Activated CD4-positive, alpha-beta memory T cell treated with anti-CD3 and anti-CD28 coated beads, Interleukin-2, amount 10 ng/mL, durations not matched to agents 7 days and 5 days (primary cell): ENCODE data around the gene EPX. TPM values are rescaled to one million over a fixed set of nuclear protein-coding genes. Genes with fewer than 3 reads are reported as not detected.

Experiments
- CTCF ChIA-PET: fragments of 350-600 bp; sonication (Branson Sonifier 250); formaldehyde crosslinking; loops from one replicate; lab custom pipeline; 2021; ENCODE audit warnings: antibody characterized with exemption, inconsistent platforms; lab: Charles Lee
- POLR2A ChIA-PET: fragments of 350-600 bp; sonication (Branson Sonifier 250); formaldehyde crosslinking; loops from one replicate; lab custom pipeline; 2021; ENCODE audit warnings: antibody characterized with exemption; lab: Charles Lee
- DNase-seq: peaks from one replicate; pipeline ENCODE4 v3.0.0-alpha.2; 2020
- H3K27ac Mint-ChIP-seq: one replicate; pipeline ENCODE4 v1.8.0; 2021; ENCODE audit warnings: mild to moderate bottlenecking, mixed read lengths
- H3K27me3 Mint-ChIP-seq: one replicate; pipeline ENCODE4 v1.8.0; 2021; ENCODE audit warnings: mixed read lengths
- H3K36me3 Mint-ChIP-seq: one replicate; pipeline ENCODE4 v1.8.0; 2021; ENCODE audit warnings: low read depth, mixed read lengths
- H3K4me1 Mint-ChIP-seq: one replicate; pipeline ENCODE4 v1.8.0; 2021; ENCODE audit warnings: mixed read lengths
- H3K4me3 Mint-ChIP-seq: one replicate; pipeline ENCODE4 v1.8.0; 2021; ENCODE audit warnings: mild to moderate bottlenecking, mixed read lengths
- H3K9me3 Mint-ChIP-seq: one replicate; pipeline ENCODE4 v1.8.0; 2021; ENCODE audit warnings: mixed read lengths
- total RNA-seq, 2 experiments: library from RNA; stranded (reverse); gene quantifications; one replicate each; pipeline ENCODE4 v1.2.3, GENCODE V29; 2021

EPX gene
- total RNA-seq, 2 experiments from 2014 or later: not detected

GRCh38 chr17:58166682-58167081 is 25.8 kb upstream of the EPX start, which contains the start of gene OR4D2:
Gene OR4D2 (plus strand): TSS chr17:58166982. CDS start chr17:58169656, 2,674 bp downstream.
- Mint-ChIP-seq H3K27ac (no peak within 1 kb of the TSS), H3K36me3 (no peaks in the 10 kb centered on the region), H3K27me3 (peaks cover 34% of the 10 kb centered on the region), H3K4me3 (no peak within 1 kb of the TSS), H3K4me1 (peaks cover 19% of the 10 kb centered on the region), H3K9me3 (no peaks in the 10 kb centered on the region)
- POLR2A ChIA-PET: interaction anchor here (0.8 to 1.6 kb wide), 3 partner anchors 10 to 159 kb away, joined by 3 to 4 read pairs (median 3); partner anchors contain the start of gene SRSF1
- CTCF ChIA-PET: interaction anchor here (1.2 to 1.4 kb wide), 2 partner anchors 10 to 13 kb away, joined by 3 to 4 read pairs; no protein-coding TSS in a partner anchor
- DNase-seq: no peak

GRCh38 chr17:58170622-58171021 is 21.9 kb upstream of the EPX start:
- CTCF ChIA-PET: interaction anchor here (0.7 to 4.0 kb wide), 13 partner anchors 14 to 311 kb away, joined by 3 to 83 read pairs (median 4); partner anchors contain the start of gene MKS1
- POLR2A ChIA-PET: interaction anchor here (0.7 to 1.9 kb wide), 5 partner anchors 13 to 461 kb away, joined by 3 to 14 read pairs (median 4); partner anchors contain the start of genes DYNLL2 and SRSF1
- no peaks in the 10 kb centered on the region for H3K9me3 Mint-ChIP-seq
- H3K27ac Mint-ChIP-seq: peak overlapping the region; percentile 62
- peaks cover 29% of the 10 kb centered on the region for H3K4me1 Mint-ChIP-seq
- H3K27me3 Mint-ChIP-seq: peaks cover 27% of the 10 kb centered on the region
- no peaks in the 10 kb centered on the region for H3K36me3 Mint-ChIP-seq
- no peak overlapping the region for H3K4me3 Mint-ChIP-seq
- DNase-seq: no peak

- H3K4me3 Mint-ChIP-seq: no peak overlapping the region
- no peak overlapping the region for H3K27ac Mint-ChIP-seq
These were observed 20.0 kb upstream of the EPX start for GRCh38 chr17:58172369-58173071.

GRCh38 chr17:58174871-58175270 is 17.7 kb upstream of the EPX start:
- Mint-ChIP-seq H3K4me1 (peaks cover 26% of the 10 kb centered on the region), H3K36me3 (no peaks in the 10 kb centered on the region), H3K9me3 (no peaks in the 10 kb centered on the region), H3K27me3 (peaks cover 8% of the 10 kb centered on the region), H3K27ac (no peak overlapping the region), H3K4me3 (no peak overlapping the region)
- no peak for DNase-seq
- POLR2A ChIA-PET: interaction anchor here (1.3 kb wide), 1 partner anchor 53 kb away, joined by 4 read pairs; no protein-coding TSS in a partner anchor
- CTCF ChIA-PET: interaction anchor here (0.6 to 2.6 kb wide), 3 partner anchors 24 to 53 kb away, joined by 3 to 13 read pairs (median 3); no protein-coding TSS in a partner anchor

More at GRCh38 chr17:58172369-58173071, 20.0 kb upstream of the EPX start:
- CTCF ChIA-PET: interaction anchor here (0.6 to 4.0 kb wide), 23 partner anchors 9 to 316 kb away, joined by 3 to 83 read pairs (median 5); partner anchors contain the start of gene DYNLL2
- POLR2A ChIA-PET: interaction anchor here (0.7 to 1.4 kb wide), 3 partner anchors 16 to 460 kb away, joined by 3 read pairs; no protein-coding TSS in a partner anchor
- H3K9me3 Mint-ChIP-seq: no peaks in the 10 kb centered on the region
- no peaks in the 10 kb centered on the region for H3K36me3 Mint-ChIP-seq
- DNase-seq: peak; percentile 69
- peaks cover 14% of the 10 kb centered on the region for H3K27me3 Mint-ChIP-seq
- peaks cover 29% of the 10 kb centered on the region for H3K4me1 Mint-ChIP-seq

GRCh38 chr17:58176200-58176599 is 16.3 kb upstream of the EPX start:
- ChIA-PET CTCF (interaction anchor here (1.4 to 2.6 kb wide), 2 partner anchors 25 to 55 kb away, joined by 3 to 13 read pairs; no protein-coding TSS in a partner anchor), POLR2A (interaction anchor here (1.6 kb wide), 1 partner anchor 9 kb away, joined by 3 read pairs; the partner anchor contains the start of gene OR4D2)
- peaks cover 11% of the 10 kb centered on the region for H3K27me3 Mint-ChIP-seq
- H3K36me3 Mint-ChIP-seq: no peaks in the 10 kb centered on the region
- H3K4me3 Mint-ChIP-seq: no peak overlapping the region
- no peaks in the 10 kb centered on the region for H3K9me3 Mint-ChIP-seq
- no peak overlapping the region for H3K27ac Mint-ChIP-seq
- DNase-seq: no peak
- peaks cover 15% of the 10 kb centered on the region for H3K4me1 Mint-ChIP-seq

- Mint-ChIP-seq H3K27ac (no peak overlapping the region), H3K36me3 (no peaks in the 10 kb centered on the region), H3K4me3 (no peak overlapping the region), H3K27me3 (peaks cover 6% of the 10 kb centered on the region), H3K9me3 (no peaks in the 10 kb centered on the region), H3K4me1 (peaks cover 3% of the 10 kb centered on the region)
- ChIA-PET POLR2A (no interaction called here), CTCF (interaction anchor here (1.9 to 2.2 kb wide), 2 partner anchors 9 to 19 kb away, joined by 6 to 8 read pairs; no protein-coding TSS in a partner anchor)
- DNase-seq: no peak
These were observed 10.7 kb upstream of the EPX start for GRCh38 chr17:58181796-58182195.

GRCh38 chr17:58183514-58183913 is 9.0 kb upstream of the EPX start:
- H3K36me3 Mint-ChIP-seq: no peaks in the 10 kb centered on the region
- peaks cover 13% of the 10 kb centered on the region for H3K27me3 Mint-ChIP-seq
- POLR2A ChIA-PET: no interaction called here
- peaks cover 3% of the 10 kb centered on the region for H3K4me1 Mint-ChIP-seq
- no peaks in the 10 kb centered on the region for H3K9me3 Mint-ChIP-seq
- CTCF ChIA-PET: no interaction called here
- DNase-seq: no peak
- H3K4me3 Mint-ChIP-seq: no peak overlapping the region
- no peak overlapping the region for H3K27ac Mint-ChIP-seq

- no peak for DNase-seq
- ChIA-PET CTCF (interaction anchor here (2.3 kb wide), 1 partner anchor 12 kb away, joined by 5 read pairs; no protein-coding TSS in a partner anchor), POLR2A (no interaction called here)
- Mint-ChIP-seq H3K9me3 (no peaks in the 10 kb centered on the region), H3K27me3 (peaks cover 13% of the 10 kb centered on the region), H3K4me1 (peaks cover 3% of the 10 kb centered on the region), H3K36me3 (no peaks in the 10 kb centered on the region), H3K4me3 (no peak overlapping the region), H3K27ac (no peak overlapping the region)
These were observed 8.1 kb upstream of the EPX start for GRCh38 chr17:58184308-58184985.

- Mint-ChIP-seq H3K4me3 (no peak overlapping the region), H3K27me3 (peaks cover 13% of the 10 kb centered on the region), H3K9me3 (no peaks in the 10 kb centered on the region), H3K27ac (no peak overlapping the region), H3K4me1 (peaks cover 3% of the 10 kb centered on the region), H3K36me3 (no peaks in the 10 kb centered on the region)
- ChIA-PET CTCF (interaction anchor here (1.0 to 2.3 kb wide), 2 partner anchors 12 to 15 kb away, joined by 3 to 5 read pairs; no protein-coding TSS in a partner anchor), POLR2A (no interaction called here)
- no peak for DNase-seq
These were observed 7.4 kb upstream of the EPX start for GRCh38 chr17:58184986-58185761.

GRCh38 chr17:58186591-58186990 is 5.9 kb upstream of the EPX start:
- ChIA-PET CTCF (interaction anchor here (2.3 kb wide), 1 partner anchor 14 kb away, joined by 5 read pairs; no protein-coding TSS in a partner anchor), POLR2A (no interaction called here)
- DNase-seq: no peak
- Mint-ChIP-seq H3K27ac (no peak overlapping the region), H3K4me3 (no peak overlapping the region), H3K9me3 (no peaks in the 10 kb centered on the region), H3K36me3 (no peaks in the 10 kb centered on the region), H3K4me1 (peaks cover 3% of the 10 kb centered on the region), H3K27me3 (peaks cover 10% of the 10 kb centered on the region)

- no peaks in the 10 kb centered on the region for H3K9me3 Mint-ChIP-seq
- DNase-seq: no peak
- ChIA-PET POLR2A (no interaction called here), CTCF (interaction anchor here (2.3 kb wide), 1 partner anchor 14 kb away, joined by 5 read pairs; no protein-coding TSS in a partner anchor)
- H3K27me3 Mint-ChIP-seq: peaks cover 10% of the 10 kb centered on the region
- H3K27ac Mint-ChIP-seq: no peak overlapping the region
- H3K4me1 Mint-ChIP-seq: peaks cover 3% of the 10 kb centered on the region
- H3K4me3 Mint-ChIP-seq: no peak overlapping the region
- no peaks in the 10 kb centered on the region for H3K36me3 Mint-ChIP-seq
These were observed 5.5 kb upstream of the EPX start for GRCh38 chr17:58187063-58187462.

GRCh38 chr17:58187675-58188074 is 4.9 kb upstream of the EPX start:
- CTCF ChIA-PET: no interaction called here
- POLR2A ChIA-PET: no interaction called here
- Mint-ChIP-seq H3K36me3 (no peaks in the 10 kb centered on the region), H3K4me1 (peaks cover 3% of the 10 kb centered on the region), H3K9me3 (no peaks in the 10 kb centered on the region), H3K4me3 (no peak overlapping the region), H3K27ac (no peak overlapping the region), H3K27me3 (peaks cover 10% of the 10 kb centered on the region)
- DNase-seq: no peak
